Activated CD8-positive, alpha-beta memory T cell treated with anti-CD3 and anti-CD28 coated beads for 24 hours (primary cell): ENCODE results near the gene DSCAML1.
"Not testable (repeated sequence)": the region's sequence is repeated elsewhere in the genome, so short reads cannot be mapped to it uniquely, and the experiment has no call there.

Experiments used
- DNase-seq: peaks from one replicate; pipeline ENCODE4 v3.0.0-alpha.2; 2020

The DSCAML1 gene

DNA sequence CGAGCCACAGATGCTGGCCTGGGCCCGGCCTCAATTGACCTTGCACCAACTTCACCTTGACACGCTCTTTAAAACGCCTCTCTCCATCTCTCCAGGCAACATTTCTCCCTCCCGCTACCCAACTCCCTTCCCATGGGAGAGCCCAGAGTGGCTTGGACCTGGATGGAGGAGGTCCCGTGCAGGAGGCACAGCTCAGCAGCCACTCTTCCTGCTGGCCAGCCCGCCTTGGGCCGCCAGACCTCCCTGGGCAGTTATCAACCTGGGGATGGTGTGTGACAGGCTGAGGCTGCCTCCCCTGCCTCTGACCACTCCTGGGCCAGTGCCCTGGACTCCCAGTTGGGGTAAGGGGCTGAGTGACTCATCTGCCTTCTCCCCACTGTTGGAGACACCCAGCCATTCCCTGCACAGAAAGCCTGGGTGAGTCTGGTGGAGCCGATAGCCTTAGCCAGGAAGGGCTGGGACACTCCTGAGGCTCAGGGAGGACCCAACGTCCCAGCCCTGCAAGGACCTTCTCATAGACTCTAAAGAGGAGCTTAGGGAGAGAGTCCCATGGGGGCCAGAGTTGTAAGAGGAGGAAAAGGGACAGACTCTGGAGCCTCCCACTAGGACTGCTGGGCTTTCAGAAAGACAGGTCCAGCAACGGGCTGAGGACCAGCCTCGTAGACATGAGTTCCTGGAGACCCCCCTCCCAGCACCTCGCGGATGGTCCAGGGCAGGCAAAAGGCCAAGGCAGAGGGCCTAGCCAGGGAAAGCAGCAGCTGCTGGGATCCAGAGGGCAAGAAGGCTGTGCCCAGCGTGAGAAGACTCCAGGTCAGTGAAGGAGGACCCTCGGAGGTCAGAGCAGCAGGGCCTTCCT, 337.7 kb downstream of the DSCAML1 start:
- DNase-seq: no peak

GRCh38 chr11:117458275-117459122, 338.5 kb downstream of the DSCAML1 start:
- no peak for DNase-seq

DNA sequence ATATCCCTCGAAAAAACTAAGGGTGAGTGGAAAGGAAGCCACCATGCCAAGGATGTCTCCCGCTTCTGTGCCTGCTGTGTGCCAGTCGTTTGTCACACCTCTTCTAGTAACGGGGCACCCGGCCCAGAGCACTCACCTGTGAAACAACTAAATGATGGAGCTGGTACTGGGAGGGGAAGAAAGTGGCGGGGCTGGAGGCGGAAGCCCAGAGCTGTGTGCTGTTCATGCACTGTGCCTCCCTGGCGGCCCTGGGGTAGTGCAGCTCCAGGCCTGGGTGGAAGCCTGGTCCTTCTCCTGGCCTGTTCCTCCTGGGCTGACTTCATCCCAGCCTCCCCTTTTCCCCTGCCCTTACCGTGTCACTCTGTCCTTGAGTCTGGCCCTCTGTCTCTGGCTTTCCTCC, 339.2 kb downstream of the DSCAML1 start:
- DNase-seq: no peak

DNA sequence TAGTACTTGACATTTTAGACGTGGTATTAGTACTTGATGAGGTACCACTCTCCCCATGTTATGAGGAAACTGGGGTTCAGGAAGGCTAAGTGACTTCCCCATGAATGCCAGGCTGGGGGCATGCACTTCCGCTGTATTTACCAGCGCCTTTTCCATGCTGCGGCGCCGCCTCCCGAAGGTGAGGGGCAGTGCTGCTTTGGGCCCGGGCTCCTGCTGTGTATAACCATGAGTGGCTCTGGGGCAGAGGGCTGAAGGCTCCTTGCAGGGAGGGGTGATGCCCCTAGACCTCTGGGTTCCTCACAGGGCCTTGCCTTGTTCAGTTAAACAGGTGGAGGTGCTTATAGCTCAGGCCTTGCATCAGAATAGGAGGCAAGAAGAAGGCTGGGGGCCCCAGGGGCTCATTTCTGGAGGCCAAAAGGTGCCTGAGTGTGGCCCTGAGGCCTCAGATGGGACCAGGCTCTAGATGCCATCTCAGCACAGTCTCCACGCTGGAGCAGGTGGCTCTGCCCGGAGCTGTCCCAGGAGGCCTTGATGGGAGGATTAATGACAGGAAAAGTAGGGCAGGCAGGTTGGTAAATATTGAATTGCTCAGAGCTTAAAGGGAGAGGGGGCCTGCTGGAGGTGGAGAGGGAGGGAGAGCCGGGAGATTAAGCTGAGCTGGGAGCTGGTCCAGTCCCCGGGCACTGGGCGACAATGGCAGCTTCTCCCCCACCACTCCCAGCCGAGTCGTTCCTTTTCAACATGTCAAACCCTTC, 339.8 kb downstream of the DSCAML1 start:
- DNase-seq: no peak

DNA sequence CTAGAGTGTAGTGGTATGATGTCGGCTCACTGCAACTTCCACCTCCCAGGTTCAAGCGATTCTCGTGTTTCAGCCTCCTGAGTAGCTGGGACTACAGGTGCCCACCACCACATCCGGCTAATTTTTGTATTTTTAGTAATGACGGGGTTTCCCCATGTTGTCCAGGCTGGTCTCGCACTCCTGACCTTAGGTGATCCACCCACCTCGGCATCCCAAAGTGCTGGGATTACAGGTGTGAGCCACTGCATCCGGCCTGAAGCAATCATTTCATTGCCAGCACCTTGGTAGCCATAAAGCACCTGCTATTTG, 340.3 kb downstream of the DSCAML1 start:
- not testable (repeated sequence) for DNase-seq

GRCh38 chr11:117456027-117456720, 340.8 kb downstream of the DSCAML1 start:
- no peak for DNase-seq

DNA sequence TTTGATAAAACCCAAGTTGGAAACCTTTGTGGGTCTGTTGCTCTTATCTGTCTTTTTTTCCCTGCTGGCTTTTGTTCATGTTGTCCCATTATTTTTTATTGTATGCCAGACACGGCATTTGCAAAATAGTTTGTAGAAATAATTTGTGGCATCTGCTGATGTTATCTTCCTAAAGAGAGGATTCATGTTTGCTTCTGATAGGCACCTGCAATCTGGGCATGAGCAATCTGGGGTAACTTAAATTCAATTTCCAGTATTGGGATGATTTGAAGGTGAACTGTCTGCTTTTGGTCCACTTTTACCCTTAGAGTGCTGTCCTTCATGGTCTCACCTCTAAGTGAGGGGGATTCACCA, 342.5 kb downstream of the DSCAML1 start:
- no peak for DNase-seq

GRCh38 chr11:117453886-117454563, 343.0 kb downstream of the DSCAML1 start:
- DNase-seq: no peak

GRCh38 chr11:117449111-117449693, 347.8 kb downstream of the DSCAML1 start:
- no peak for DNase-seq

GRCh38 chr11:117444711-117445658, 352.0 kb downstream of the DSCAML1 start:
- DNase-seq: no peak

- DNase-seq: no peak
Observed at GRCh38 chr11:117444256-117444655, 352.8 kb downstream of the DSCAML1 start.

GRCh38 chr11:117443266-117444186, 353.5 kb downstream of the DSCAML1 start:
- DNase-seq: no peak

- DNase-seq: no peak
Observed at GRCh38 chr11:117442869-117443239, 354.2 kb downstream of the DSCAML1 start.

- DNase-seq: no peak
Observed at GRCh38 chr11:117442049-117442868, 354.8 kb downstream of the DSCAML1 start.

GRCh38 chr11:117441146-117441975, 355.7 kb downstream of the DSCAML1 start:
- DNase-seq: no peak

- DNase-seq: no peak
Observed at GRCh38 chr11:117440258-117440657, 356.8 kb downstream of the DSCAML1 start.

- no peak for DNase-seq
Observed at GRCh38 chr11:117439256-117439655, 357.8 kb downstream of the DSCAML1 start.
